HFFc6 (cell line): ENCODE results near the gene XPO6. TPM values are rescaled to one million over a fixed set of nuclear protein-coding genes. Genes with fewer than 3 reads are reported as not detected.

Source experiments
- DNase-seq: peaks from one replicate; pipeline ENCODE4 v3.0.0-alpha.2; 2018
- H3K27ac Mint-ChIP-seq: 2 replicates; pipeline ENCODE4 v1.8.0; 2020; ENCODE audit warnings: mild to moderate bottlenecking, mixed read lengths
- H3K27me3 Mint-ChIP-seq: 2 replicates; pipeline ENCODE4 v1.8.0; 2021; ENCODE audit warnings: mild to moderate bottlenecking, moderate library complexity, mixed read lengths; ENCODE audit not compliant: insufficient read depth
- H3K36me3 Mint-ChIP-seq: 2 replicates; pipeline ENCODE4 v1.8.0; 2021; ENCODE audit warnings: low read depth, mixed read lengths
- H3K4me1 Mint-ChIP-seq: 2 replicates; pipeline ENCODE4 v1.8.0; 2020; ENCODE audit warnings: low read depth, mixed read lengths
- H3K4me3 Mint-ChIP-seq: 2 replicates; pipeline ENCODE4 v1.8.0; 2020; ENCODE audit warnings: mild to moderate bottlenecking, moderate library complexity, mixed read lengths
- H3K9me3 Mint-ChIP-seq: 2 replicates; pipeline ENCODE4 v1.8.0; 2020; ENCODE audit warnings: mild to moderate bottlenecking, mixed read lengths
- CTCF ChIP-seq: fragments of 200-600 bp; sonication (generic); IDR thresholded peaks from 2 replicates; pipeline ENCODE4 v1.5.0; 2021; ENCODE audit warnings: antibody characterized with exemption, mild to moderate bottlenecking
- total RNA-seq, 6 experiments: library from RNA; stranded (reverse); fragmentation: NEBNext Ultra II Directional; extraction: Animal tissue kit (Norgen Biotek cat#: 25700); gene quantifications; 2 replicates in 1 of 6; 3 replicates in 5 of 6; pipeline ENCODE4 v1.2.3, GENCODE V29; 2021

XPO6 gene
- total RNA-seq, 6 experiments from 2014 or later = 161 to 200 (median 173) TPM

- no peak for DNase-seq
- no peaks in the 10 kb centered on the region for H3K36me3 Mint-ChIP-seq
- no peak for TF ChIP-seq CTCF
- H3K27ac Mint-ChIP-seq = no peak overlapping the region
- peaks cover 4% of the 10 kb centered on the region; the same call in 1 of the 2 replicates for H3K27me3 Mint-ChIP-seq
- no peaks in the 10 kb centered on the region for H3K9me3 Mint-ChIP-seq
- no peak overlapping the region for H3K4me3 Mint-ChIP-seq
- H3K4me1 Mint-ChIP-seq = no peaks in the 10 kb centered on the region
Observed at GRCh38 chr16:28085389-28086171, 126.2 kb downstream of the XPO6 start.

DNA sequence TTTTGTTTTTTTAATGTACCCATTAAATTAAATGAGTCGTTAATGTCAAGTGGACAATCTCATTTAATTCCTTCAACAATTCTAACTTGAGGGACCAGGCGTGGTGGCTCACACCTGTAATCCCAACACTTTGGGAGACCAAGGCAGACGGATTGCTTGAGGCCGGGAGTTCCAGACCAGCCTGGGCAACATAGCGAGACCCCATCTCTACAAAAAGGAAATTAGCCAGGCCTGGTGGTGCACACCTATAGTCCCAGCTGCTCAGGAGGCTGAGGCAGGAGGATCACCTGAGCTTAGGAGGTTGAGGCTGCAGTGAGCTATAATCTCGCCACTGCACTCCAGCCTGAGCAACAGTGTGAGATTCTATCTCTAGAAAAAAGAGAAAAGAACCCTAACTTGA is 127.6 kb downstream of the XPO6 start:
- no peak for TF ChIP-seq CTCF
- Mint-ChIP-seq H3K4me3 (no peak overlapping the region), H3K4me1 (no peaks in the 10 kb centered on the region), H3K27me3 (peaks cover 6% of the 10 kb centered on the region; the same call in 1 of the 2 replicates), H3K27ac (no peak overlapping the region), H3K36me3 (no peaks in the 10 kb centered on the region), H3K9me3 (no peaks in the 10 kb centered on the region)
- DNase-seq = no peak

GRCh38 chr16:28082624-28083023 is 129.1 kb downstream of the XPO6 start:
- Mint-ChIP-seq H3K4me1 (no peaks in the 10 kb centered on the region), H3K4me3 (no peak overlapping the region), H3K27ac (no peak overlapping the region), H3K9me3 (no peaks in the 10 kb centered on the region), H3K36me3 (no peaks in the 10 kb centered on the region), H3K27me3 (peaks cover 11% of the 10 kb centered on the region)
- no peak for TF ChIP-seq CTCF
- no peak for DNase-seq

GRCh38 chr16:28081391-28081968 is 130.3 kb downstream of the XPO6 start:
- H3K36me3 Mint-ChIP-seq = no peaks in the 10 kb centered on the region

GRCh38 chr16:28078261-28078660 is 133.5 kb downstream of the XPO6 start:
- no peaks in the 10 kb centered on the region for H3K36me3 Mint-ChIP-seq
- no peak for TF ChIP-seq CTCF
- H3K9me3 Mint-ChIP-seq = no peaks in the 10 kb centered on the region
- H3K27me3 Mint-ChIP-seq = peaks cover 24% of the 10 kb centered on the region
- no peak overlapping the region for H3K4me3 Mint-ChIP-seq
- H3K4me1 Mint-ChIP-seq = no peaks in the 10 kb centered on the region
- H3K27ac Mint-ChIP-seq = no peak overlapping the region
- DNase-seq = no peak

More at GRCh38 chr16:28081391-28081968, 130.3 kb downstream of the XPO6 start:
- no peak for TF ChIP-seq CTCF
- Mint-ChIP-seq H3K9me3 (no peaks in the 10 kb centered on the region), H3K27ac (no peak overlapping the region), H3K4me3 (no peak overlapping the region), H3K27me3 (peaks cover 11% of the 10 kb centered on the region), H3K4me1 (no peaks in the 10 kb centered on the region)
- no peak for DNase-seq
